ENCODE measurements around the gene ZSWIM6.

Gene ZSWIM6

GRCh38 chr5:61331407-61332357, at the start of gene ZSWIM6:
TSS of gene ZSWIM6 (plus strand) at chr5:61332258. CDS start at chr5:61332273, 15 bp downstream.
- DNase-seq, result peak; percentile 100

DNA sequence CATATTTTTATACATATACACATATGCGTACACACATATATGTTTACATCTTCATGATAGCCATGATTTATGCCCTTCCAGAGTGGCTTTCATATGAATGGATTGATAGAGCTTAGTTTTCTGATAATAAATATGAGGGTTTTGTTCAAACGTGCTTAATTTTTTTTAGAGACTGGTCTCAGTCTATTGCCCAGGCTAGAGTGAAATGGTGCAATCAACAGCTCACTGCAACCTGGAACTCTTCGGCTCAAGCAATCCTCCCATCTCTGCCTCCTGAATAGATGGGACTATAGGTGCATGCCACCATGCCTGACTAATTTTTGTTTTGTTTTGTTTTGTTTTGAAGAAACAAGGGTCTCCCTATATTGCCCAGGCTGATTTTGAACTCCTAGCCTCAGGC, 48.6 kb upstream of the ZSWIM6 start:
- DNase-seq, result no peak

DNA sequence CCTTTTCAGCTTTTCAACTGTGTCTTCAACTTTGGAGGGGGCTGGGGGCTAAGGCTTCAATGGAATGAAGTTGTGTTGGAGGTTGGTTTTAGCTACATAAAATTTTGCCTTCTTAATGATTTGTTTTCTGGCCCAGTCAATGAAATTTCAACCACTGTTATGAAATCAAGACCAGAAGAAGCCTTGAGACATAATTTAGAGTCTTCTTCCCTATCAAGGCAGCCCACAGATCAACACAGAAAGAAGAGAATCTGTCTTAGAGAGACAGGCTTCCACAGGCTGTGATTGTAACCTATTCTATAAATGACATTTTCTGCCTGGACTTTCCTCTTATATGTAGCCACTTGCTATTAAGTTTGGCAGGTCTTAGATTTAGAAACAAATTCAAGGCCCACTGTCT, 46.5 kb upstream of the ZSWIM6 start:
- DNase-seq, result no peak

- no peak for DNase-seq
Measured at GRCh38 chr5:61286446-61287132, 45.5 kb upstream of the ZSWIM6 start.

- no peak for DNase-seq
Measured at GRCh38 chr5:61287474-61287873, 44.6 kb upstream of the ZSWIM6 start.

DNA sequence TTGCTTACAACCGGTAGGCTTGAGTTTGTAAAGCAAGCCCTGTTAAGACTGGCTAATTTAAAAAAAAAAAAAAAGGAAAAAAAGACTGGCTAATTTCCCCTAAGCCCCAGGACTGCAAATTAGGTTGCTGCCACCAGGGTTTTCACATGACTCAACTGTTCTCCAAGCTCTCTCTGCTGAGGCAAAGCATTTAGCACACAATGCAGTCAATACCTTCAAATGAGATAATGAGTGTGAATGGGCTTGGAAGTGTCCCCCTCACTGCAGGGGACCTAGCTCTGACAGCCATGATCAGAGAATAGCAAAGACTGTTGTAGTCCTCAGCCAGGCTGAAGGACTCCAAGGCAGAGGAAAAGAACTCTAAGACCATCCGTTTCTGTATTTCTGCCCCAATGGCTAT, 42.8 kb upstream of the ZSWIM6 start:
- DNase-seq, result no peak

DNA sequence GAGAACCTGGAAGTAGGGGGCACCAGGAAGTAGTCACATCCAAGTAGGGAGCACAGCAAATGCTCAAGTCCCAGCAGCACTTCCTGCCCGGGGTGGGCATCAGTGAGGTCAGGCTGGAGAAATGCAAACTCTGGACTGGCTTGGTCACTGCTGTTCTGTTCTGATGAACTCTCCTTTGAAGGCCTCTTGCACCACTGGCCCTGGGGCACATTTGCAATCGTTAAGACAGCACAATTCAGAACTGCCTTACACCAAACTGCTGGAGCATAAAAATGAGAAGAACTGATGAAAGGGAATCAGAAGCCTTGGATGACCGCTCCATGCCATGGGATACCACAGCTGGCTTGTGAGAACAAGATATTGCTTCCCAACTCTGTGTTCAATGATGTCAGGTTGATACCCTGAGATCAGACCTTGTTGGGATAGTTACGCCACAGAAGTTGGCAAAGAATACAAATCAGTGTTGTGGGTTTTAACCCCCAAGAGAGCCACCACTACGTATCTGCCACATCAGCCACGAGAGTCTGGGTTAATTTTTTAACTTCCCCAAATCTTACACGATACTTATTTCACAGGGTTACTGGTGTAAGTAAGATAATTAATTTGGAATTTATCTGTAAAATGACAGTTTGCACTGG, 42.3 kb upstream of the ZSWIM6 start:
- DNase-seq, result no peak

DNA sequence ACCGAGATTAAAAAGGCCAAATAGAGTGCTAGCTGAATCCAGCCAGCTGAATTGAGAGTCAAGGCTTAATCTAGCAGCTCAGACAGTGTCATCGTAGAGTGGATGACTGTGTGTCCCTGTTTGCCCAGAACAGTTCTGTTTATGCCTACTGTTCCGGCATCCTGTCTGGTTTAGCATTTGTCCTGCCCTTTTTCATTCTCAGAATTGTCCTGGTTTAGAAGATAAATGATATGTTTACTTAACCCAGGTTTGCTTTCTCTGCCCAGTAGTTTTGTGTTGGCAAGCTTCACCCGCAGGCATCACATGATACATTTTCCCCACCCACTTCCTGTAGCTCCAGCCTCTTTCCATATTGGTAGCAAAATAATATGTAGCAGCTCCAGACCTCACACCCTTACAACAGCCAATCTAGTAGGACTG, 41.3 kb upstream of the ZSWIM6 start:
- DNase-seq, result no peak

- DNase-seq, result no peak
Measured at GRCh38 chr5:61292062-61292657, 39.9 kb upstream of the ZSWIM6 start.

DNA sequence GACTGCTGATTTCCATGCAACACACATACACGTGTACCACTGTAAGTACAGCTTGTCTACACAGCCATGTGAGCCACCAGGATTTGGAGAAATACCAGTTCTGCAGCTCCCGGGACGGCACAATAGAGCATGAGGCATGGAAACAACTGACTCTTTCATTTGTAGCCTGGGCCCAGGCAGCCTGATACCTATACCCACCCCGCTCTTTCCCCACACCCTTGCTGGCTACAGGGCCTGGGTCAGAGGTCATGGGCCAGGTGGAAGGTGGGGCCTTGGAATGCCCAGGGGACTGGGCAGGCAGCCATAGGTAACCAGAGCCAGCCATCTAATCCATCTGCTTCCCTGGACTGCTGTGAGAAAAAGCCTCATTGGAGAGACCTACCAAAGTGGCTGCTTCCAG, 39.0 kb upstream of the ZSWIM6 start:
- no peak for DNase-seq

DNA sequence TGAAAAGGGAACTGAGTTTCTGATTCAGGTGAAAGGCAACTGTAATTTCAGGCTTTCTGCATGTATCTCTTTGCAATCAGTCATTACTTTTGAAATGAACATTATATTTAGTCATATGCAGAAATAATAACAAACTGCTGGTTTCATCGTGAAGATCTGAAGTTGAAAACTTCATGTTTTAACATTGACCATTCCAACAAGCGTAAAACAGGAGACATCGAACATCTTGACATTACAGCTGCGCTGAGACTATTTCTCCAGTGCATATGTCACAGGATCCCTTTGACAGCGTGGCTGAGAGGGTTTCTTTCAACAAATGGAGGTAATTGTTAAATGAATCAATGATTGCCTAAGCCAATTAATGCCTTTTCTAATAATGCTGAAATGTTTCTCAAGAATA, 38.2 kb upstream of the ZSWIM6 start:
- no peak for DNase-seq

GRCh38 chr5:61295365-61295764, 36.7 kb upstream of the ZSWIM6 start:
- no peak for DNase-seq

DNA sequence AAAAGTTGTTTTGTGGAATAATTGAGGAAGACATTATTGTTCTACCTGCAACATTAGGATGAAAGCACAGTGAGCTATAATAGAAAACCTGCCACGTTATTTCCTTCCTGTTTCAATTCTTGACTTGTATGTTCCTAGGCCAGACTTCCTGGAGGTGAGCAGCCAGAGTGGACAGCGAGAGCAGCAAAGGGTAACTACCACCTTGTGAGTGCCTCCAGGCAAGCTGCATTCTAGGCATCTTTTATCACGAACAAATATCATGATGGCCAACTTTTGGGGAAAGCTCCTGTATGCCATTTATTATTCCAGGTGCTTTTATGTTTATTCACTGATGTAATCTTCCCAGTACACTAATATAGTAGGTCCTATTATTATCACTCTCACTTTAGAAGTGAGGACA, 34.0 kb upstream of the ZSWIM6 start:
- DNase-seq, result no peak

- DNase-seq, result no peak
Measured at GRCh38 chr5:61298580-61298979, 33.5 kb upstream of the ZSWIM6 start.

DNA sequence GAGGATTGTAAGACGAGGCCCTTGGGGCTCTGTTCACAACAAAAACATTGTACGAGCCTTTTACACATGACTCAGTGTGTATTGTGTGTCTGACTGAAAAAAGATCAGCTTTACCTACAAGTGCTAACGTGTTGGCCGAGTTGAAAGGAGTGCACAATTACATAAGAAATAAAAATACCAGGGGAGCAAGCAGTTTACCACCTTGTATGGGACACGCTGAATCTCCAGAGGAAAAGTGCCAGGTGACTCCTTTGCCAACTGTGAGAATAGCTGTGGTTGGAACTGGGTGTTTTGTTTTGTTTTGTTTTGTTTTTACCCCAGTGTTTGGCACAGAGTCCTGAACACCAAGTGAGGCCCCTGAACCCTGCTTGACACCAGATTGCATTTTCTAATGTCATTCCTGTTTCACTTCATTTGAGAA, 32.8 kb upstream of the ZSWIM6 start:
- DNase-seq, result no peak

GRCh38 chr5:61301341-61302199, 30.5 kb upstream of the ZSWIM6 start:
- no peak for DNase-seq

DNA sequence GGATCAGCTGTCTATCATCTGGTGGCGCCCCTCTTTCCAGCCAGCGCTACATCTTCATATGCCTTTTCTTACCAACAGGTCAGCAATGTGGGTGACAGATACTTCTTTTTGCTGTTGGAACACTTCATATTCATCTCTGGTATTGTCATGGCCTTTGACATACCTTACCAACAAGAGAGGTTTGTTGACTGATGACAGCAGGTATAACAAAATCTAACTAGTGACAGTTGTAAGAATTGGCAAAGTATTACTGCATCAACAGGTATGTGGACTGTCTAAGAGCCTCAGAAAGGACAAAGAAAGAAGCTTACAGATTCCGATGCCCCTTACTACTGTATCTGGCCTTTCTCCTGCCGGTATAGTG, 29.9 kb upstream of the ZSWIM6 start:
- no peak for DNase-seq

- no peak for DNase-seq
Measured at GRCh38 chr5:61303346-61303745, 28.7 kb upstream of the ZSWIM6 start.

- no peak for DNase-seq
Measured at GRCh38 chr5:61304590-61305381, 27.3 kb upstream of the ZSWIM6 start.

DNA sequence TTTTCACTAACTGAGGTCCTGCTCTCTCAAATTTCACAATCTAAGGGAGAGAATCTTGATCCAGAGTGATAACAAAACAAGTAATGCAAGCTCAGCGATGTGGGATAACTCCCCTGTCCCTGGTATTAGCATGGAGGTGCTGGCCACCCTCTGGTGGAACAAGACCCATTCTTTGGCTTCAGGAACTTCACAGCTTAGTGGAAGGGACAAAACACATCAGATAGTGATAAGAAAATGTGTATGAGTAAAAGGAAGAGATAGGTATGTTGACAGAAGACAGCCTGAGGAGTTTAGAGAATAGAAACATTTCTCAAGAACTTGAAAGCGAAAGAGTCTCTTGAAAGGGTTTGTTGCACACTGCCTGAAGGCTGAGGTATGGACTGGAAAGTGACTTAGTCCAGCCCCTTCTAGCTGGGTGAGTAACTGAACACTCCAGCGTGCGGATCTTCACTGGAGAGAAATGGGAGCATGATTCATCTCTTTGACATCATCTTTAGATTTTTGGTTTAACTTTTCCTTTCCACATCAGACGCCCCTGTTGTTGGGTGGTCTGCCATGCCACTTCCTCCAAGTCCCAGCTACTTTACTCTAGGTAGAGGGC, 25.4 kb upstream of the ZSWIM6 start:
- no peak for DNase-seq

DNA sequence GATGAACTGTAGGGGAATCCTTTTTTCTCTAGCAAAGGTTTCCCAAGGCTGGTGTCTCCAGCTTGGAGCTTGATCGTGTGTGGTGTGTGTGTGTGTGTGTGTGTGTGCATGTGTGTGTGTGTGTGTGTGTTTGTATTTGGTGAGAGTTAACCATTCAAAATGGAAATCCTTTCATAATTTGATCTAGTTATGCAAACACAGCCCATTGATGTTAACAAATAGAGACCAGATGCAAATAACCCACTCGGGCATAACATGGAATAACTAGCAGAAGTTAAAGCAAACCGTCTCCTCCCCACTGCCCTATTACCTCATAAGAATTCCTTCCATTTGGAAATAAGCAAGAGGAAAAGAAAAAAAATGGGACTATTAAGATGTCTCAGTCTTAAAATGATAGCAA, 24.9 kb upstream of the ZSWIM6 start:
- DNase-seq, result no peak
